ENCODE measurements around the gene MTCL3.

DNA sequence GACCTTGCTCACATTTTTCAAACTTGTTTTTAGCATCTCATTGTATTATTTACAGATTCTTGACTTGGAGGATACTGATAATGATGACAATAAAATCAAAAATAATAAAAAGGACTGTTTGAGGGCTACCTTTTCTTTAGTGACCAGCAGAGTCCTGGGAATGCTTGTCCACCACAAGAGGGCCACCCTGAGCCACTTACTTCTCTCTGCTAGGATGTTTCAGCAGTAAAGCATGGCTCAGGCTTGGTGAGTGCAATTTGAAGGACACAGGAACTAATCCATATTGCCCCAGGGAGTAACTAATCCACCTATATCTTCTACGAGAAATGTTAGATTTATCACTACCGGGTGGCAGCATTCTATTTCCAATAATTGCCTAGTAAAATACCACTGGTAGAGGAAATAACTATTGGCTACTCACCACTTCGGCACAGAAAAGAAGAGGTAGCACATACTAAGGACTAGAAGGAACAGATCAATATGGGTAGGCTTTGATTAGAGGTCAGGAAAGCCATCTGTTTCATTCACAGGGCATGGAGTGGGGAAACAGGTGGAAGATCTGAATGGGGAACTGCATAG is 54.2 kb downstream of the MTCL3 start:
- TF ChIP-seq CTCF (IDR thresholded peaks at IDR 0.05 in 8 of 11, conservative IDR thresholded peaks at IDR 0.05 in 3 of 11) = peak in 10 of 11 experiments; percentile 46 to 78 (median 66)
- TF ChIP-seq POLR2AphosphoS5 (IDR thresholded peaks at IDR 0.05) = no peak

Data from spleen (tissue), 7 donors.